Glutamatergic neuron (in vitro differentiated cells): Measurements from ENCODE around the gene BRI3. TPM values are rescaled to one million over a fixed set of nuclear protein-coding genes. Genes with fewer than 3 reads are reported as not detected.

Experiments
- DNase-seq: peaks from one replicate; pipeline ENCODE4 v3.0.0; 2022
- H3K27ac Mint-ChIP-seq: one replicate; pipeline ENCODE4 v1.8.0; 2020; ENCODE audit warnings: mild to moderate bottlenecking, mixed read lengths, inconsistent platforms; ENCODE audit not compliant: unreplicated experiment
- H3K27me3 Mint-ChIP-seq: one replicate; pipeline ENCODE4 v1.8.0; 2020; ENCODE audit warnings: mild to moderate bottlenecking, moderate library complexity, mixed read lengths, inconsistent platforms; ENCODE audit not compliant: unreplicated experiment
- H3K36me3 Mint-ChIP-seq: one replicate; pipeline ENCODE4 v1.8.0; 2020; ENCODE audit warnings: mild to moderate bottlenecking, mixed read lengths, inconsistent platforms; ENCODE audit not compliant: unreplicated experiment
- H3K4me1 Mint-ChIP-seq: one replicate; pipeline ENCODE4 v1.8.0; 2020; ENCODE audit warnings: mild to moderate bottlenecking, low read depth, mixed read lengths, inconsistent platforms; ENCODE audit not compliant: unreplicated experiment
- H3K4me3 Mint-ChIP-seq: one replicate; pipeline ENCODE4 v1.8.0; 2020; ENCODE audit warnings: mild to moderate bottlenecking, mixed read lengths, inconsistent platforms; ENCODE audit not compliant: unreplicated experiment
- H3K9me3 Mint-ChIP-seq: one replicate; pipeline ENCODE4 v1.8.0; 2020; ENCODE audit warnings: mild to moderate bottlenecking, moderate library complexity, mixed read lengths, inconsistent platforms; ENCODE audit not compliant: unreplicated experiment
- CTCF ChIP-seq: fragments of 200-600 bp; sonication (generic); IDR thresholded peaks from one replicate; pipeline ENCODE4 v1.5.0; 2021; ENCODE audit not compliant: partially characterized antibody, unreplicated experiment
- total RNA-seq: library from RNA; stranded (reverse); fragmentation: NEBNext Ultra II Directional; extraction: Animal tissue kit (Norgen Biotek cat#: 25700); gene quantifications from one replicate; pipeline ENCODE4 v1.2.1, GENCODE V29; 2021; ENCODE audit not compliant: unreplicated experiment

The BRI3 gene
- total RNA-seq, 1 donor from 2014 or later: 176 TPM

DNA sequence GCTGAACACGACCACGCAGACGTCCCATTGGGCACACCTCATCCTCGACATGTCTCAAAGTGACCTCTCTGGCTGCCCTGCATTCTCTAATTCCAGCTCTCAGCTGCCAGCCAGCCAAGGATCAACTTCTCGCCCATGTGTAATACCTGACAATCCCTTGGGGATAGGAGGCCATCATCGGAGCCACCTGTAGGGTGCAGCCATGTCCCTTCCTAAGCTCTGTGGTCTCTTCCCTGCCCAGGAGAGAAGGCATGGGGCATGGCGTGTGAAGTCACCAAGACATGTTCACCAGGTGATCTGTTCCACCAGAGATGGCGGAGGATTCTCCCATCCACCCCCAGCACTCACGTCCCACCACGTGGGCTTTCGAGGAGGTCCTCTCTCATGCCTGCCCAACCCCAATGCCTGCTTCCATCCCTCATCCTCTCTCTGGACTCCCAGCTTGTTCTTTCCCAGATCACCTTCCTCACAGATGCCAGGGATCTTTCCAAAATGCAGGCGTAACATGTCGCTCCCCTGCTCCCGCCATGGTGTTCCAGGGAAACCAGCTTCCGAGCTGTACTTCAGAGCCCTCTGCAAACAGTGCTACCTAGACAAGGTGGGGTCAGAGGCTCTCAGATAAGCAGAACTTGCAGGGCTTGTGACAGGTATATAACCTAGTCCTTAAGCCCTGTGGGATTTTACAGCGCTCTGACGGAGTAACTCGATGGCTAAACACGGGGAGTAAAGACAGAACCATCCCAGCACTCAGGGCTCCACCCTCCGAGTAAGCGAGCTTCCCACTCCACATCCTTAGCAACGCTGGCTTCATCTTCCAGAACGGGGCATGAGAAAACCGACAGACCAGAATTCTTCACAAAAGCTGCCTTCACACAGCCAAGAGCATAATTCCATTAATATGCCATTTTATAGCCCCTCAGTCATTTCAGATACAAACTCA is 41.1 kb downstream of the BRI3 start:
- TF ChIP-seq CTCF: no peak
- Mint-ChIP-seq H3K4me3 (no peak overlapping the region), H3K4me1 (no peaks in the 10 kb centered on the region), H3K27ac (no peak overlapping the region), H3K9me3 (peaks cover 1% of the 10 kb centered on the region), H3K27me3 (peaks cover under 1% of the 10 kb centered on the region), H3K36me3 (peaks cover 4% of the 10 kb centered on the region)
- no peak for DNase-seq

DNA sequence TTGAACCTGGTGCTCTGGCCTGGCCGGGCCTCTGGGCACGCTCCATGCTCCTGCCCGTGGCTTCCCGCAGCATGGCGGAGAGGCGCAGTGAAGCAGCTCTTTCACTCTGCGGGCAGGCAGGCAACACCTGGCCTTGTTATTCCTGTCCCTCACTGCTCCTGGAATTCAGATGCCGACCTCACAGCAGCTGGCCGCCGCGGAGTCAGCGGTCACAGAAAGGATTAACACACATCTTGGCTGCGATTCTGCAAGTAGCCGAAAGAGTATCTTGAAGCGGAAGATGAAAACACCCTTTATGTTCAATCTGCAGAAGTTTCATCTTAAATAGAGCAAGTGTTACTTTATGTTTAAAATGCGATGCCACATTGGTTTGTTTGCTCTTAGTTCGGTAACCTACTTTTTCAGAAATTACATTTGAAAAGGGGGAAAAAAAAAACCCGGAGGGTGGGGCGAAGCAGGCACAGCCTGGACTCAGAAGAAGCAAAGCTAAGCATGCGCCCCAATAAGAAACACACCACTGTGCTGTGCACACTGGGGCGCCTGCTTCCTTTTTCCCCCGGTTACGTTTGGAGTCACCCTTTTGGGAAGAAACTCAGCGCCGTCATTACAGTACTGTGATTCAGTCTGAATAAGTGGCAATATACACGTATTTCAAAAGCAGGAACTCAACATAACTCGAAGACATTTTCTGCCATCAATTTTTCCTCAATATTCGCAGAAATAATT is 42.3 kb downstream of the BRI3 start:
- no peak for DNase-seq
- TF ChIP-seq CTCF: no peak
- H3K9me3 Mint-ChIP-seq: no peaks in the 10 kb centered on the region
- no peaks in the 10 kb centered on the region for H3K4me1 Mint-ChIP-seq
- no peaks in the 10 kb centered on the region for H3K27me3 Mint-ChIP-seq
- no peak overlapping the region for H3K27ac Mint-ChIP-seq
- no peak overlapping the region for H3K4me3 Mint-ChIP-seq
- no peaks in the 10 kb centered on the region for H3K36me3 Mint-ChIP-seq

- Mint-ChIP-seq H3K27ac (no peak overlapping the region), H3K4me3 (no peak overlapping the region), H3K27me3 (no peaks in the 10 kb centered on the region), H3K9me3 (no peaks in the 10 kb centered on the region), H3K4me1 (peaks cover 2% of the 10 kb centered on the region), H3K36me3 (no peaks in the 10 kb centered on the region)
- DNase-seq: no peak
- TF ChIP-seq CTCF: no peak
Observed at GRCh38 chr7:98324782-98325181, 43.3 kb downstream of the BRI3 start.

DNA sequence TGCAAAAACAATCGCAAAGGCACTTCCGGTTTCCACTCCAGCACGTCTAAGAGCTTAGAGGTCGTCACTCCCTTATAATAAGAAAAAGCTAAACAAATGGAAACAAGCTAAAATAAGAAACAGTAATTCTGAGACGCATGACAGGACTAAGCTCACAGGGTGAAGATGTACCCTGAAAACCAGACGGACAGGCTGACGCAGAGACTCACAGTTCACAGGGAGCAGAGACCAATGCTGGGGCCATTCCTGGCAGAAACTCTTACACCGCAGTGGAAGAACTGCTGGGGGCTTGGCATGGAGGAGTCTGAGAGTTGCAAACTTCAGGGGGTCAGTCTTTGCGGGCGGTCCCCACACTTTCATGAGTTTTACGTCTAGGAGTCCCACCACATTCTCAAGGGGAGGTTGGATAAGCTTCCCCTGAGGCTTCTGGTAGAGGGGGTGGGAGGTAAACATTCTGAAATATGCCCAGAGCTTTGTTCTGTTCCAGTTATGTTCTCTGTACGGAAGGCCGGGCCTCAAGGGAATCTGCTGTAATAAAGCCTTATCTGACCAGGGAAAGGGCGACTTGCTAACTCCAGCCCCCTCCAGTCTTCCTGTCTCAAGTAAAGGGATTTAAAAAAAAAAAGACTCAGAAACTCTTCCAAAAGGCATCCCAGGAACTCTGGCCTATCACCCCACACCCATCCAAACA is 47.8 kb downstream of the BRI3 start:
- no peak overlapping the region for H3K27ac Mint-ChIP-seq
- no peak for DNase-seq
- no peak overlapping the region for H3K4me3 Mint-ChIP-seq
- no peaks in the 10 kb centered on the region for H3K36me3 Mint-ChIP-seq
- no peaks in the 10 kb centered on the region for H3K27me3 Mint-ChIP-seq
- H3K9me3 Mint-ChIP-seq: no peaks in the 10 kb centered on the region
- no peak for TF ChIP-seq CTCF
- peaks cover 2% of the 10 kb centered on the region for H3K4me1 Mint-ChIP-seq
